Effector CD8-positive, alpha-beta T cell (primary cell): ENCODE data around the gene HPSE2.

Experiments
- DNase-seq: peaks from one replicate; lab custom pipeline; 2025; lab: John Stamatoyannopoulos, UW

HPSE2 gene

GRCh38 chr10:98411166-98411565 is 824.5 kb downstream of the HPSE2 start:
- no peak for DNase-seq

- no peak for DNase-seq
Observed at GRCh38 chr10:98410759-98411158, 824.9 kb downstream of the HPSE2 start.

- no peak for DNase-seq
Observed at GRCh38 chr10:98410135-98410743, 825.4 kb downstream of the HPSE2 start.

GRCh38 chr10:98408799-98409198 is 826.9 kb downstream of the HPSE2 start:
- DNase-seq, result no peak

GRCh38 chr10:98407744-98408241 is 827.9 kb downstream of the HPSE2 start:
- no peak for DNase-seq
